ENCODE measurements around the gene BICDL2. TPM values are rescaled to one million over a fixed set of nuclear protein-coding genes. Genes with fewer than 3 reads are reported as not detected.
A peak's percentile ranks its signal among the peaks of the same experiment; 100 is the strongest.

Gene BICDL2
- polyA plus RNA-seq, 3 donors = not detected

- intact Hi-C loops (cut with micrococcal nuclease) = no loop called here
- peak overlapping the region in 5 of 7 donors; percentile 14 to 64 (median 42) for H3K27ac Mint-ChIP-seq
These were observed 14.8 kb upstream of the BICDL2 start for GRCh38 chr16:3051494-3051893.

GRCh38 chr16:3051009-3051408 lies 14.3 kb upstream of the BICDL2 start:
- peaks cover 78% of the 10 kb centered on the region for H3K4me1 Mint-ChIP-seq
- peaks cover 9 to 23% (median 16%) of the 10 kb centered on the region in 3 donors for H3K27me3 Mint-ChIP-seq (ENCODE audit: low read depth in 3 of 3)
- Histone ChIP-seq H3K27ac (ENCODE audit: low read depth in 1 of 2, low read length in 2 of 2) (no peak overlapping the region), H3K4me3 (replicated peaks in 1 of 3; ENCODE audit: low read depth in 2 of 3, low read length in 3 of 3) (no peak overlapping the region), H3K27me3 (ENCODE audit: control insufficient read depth in 2 of 2, insufficient read depth in 2 of 2, low read length in 2 of 2) (peaks cover 0 to 10% of the 10 kb centered on the region in 2 donors), H3K9ac (ENCODE audit: insufficient read depth, low read length, poor library complexity, severe bottlenecking) (no peak overlapping the region), H2AFZ (ENCODE audit: insufficient read depth, low read depth, low read length, poor library complexity, severe bottlenecking) (no peak overlapping the region), H3K36me3 (replicated peaks in 1 of 2; ENCODE audit: control insufficient read depth in 1 of 2, insufficient read depth in 2 of 2, low read length in 2 of 2) (no peaks in the 10 kb centered on the region), H3K9me3 (replicated peaks in 1 of 2; ENCODE audit: control insufficient read depth in 1 of 2, insufficient read depth in 1 of 2, low read length in 2 of 2) (no peaks in the 10 kb centered on the region), H3K79me2 (ENCODE audit: insufficient read depth, low read length) (no peaks in the 10 kb centered on the region), H3K4me2 (replicated peaks; ENCODE audit: extremely low read depth, low read length, poor library complexity, severe bottlenecking) (peak overlapping the region; percentile 11), H4K20me1 (ENCODE audit: insufficient read depth, low read length) (no peaks in the 10 kb centered on the region), H3K4me1 (ENCODE audit: control insufficient read depth in 1 of 2, insufficient read depth in 2 of 2, low read length in 2 of 2) (peaks cover 90 to 100% of the 10 kb centered on the region in 2 donors)
- intact Hi-C loops (cut with micrococcal nuclease) = no loop called here
- DNase-seq = no peak
- peaks cover 0 to 1% (median 0%) of the 10 kb centered on the region in 7 donors for H3K9me3 Mint-ChIP-seq
- no CpG with 5 or more reads among the region's 4 CpGs for WGBS (ENCODE audit: insufficient coverage)
- H3K27ac Mint-ChIP-seq = peak overlapping the region in 2 of 7 donors; percentile 14 to 53
- H3K36me3 Mint-ChIP-seq = peaks cover 20 to 32% of the 10 kb centered on the region in 2 donors
- peak overlapping the region in 1 of 2 donors; percentile 63 for H3K4me3 Mint-ChIP-seq
- TF ChIP-seq CTCF (IDR thresholded peaks at IDR 0.05) = no peak

More at GRCh38 chr16:3051494-3051893, 14.8 kb upstream of the BICDL2 start:
- H3K36me3 Mint-ChIP-seq = peaks cover 20 to 35% of the 10 kb centered on the region in 2 donors
- peaks cover 0 to 1% (median 0%) of the 10 kb centered on the region in 7 donors for H3K9me3 Mint-ChIP-seq
- Histone ChIP-seq H3K4me2 (replicated peaks; ENCODE audit: extremely low read depth, low read length, poor library complexity, severe bottlenecking) (peak overlapping the region; percentile 11), H3K4me3 (replicated peaks in 1 of 3; ENCODE audit: low read depth in 2 of 3, low read length in 3 of 3) (no peak overlapping the region), H3K27me3 (ENCODE audit: control insufficient read depth in 2 of 2, insufficient read depth in 2 of 2, low read length in 2 of 2) (peaks cover 0 to 10% of the 10 kb centered on the region in 2 donors), H3K9me3 (replicated peaks in 1 of 2; ENCODE audit: control insufficient read depth in 1 of 2, insufficient read depth in 1 of 2, low read length in 2 of 2) (no peaks in the 10 kb centered on the region), H3K4me1 (ENCODE audit: control insufficient read depth in 1 of 2, insufficient read depth in 2 of 2, low read length in 2 of 2) (peaks cover 95 to 100% of the 10 kb centered on the region in 2 donors), H3K9ac (ENCODE audit: insufficient read depth, low read length, poor library complexity, severe bottlenecking) (no peak overlapping the region), H2AFZ (ENCODE audit: insufficient read depth, low read depth, low read length, poor library complexity, severe bottlenecking) (no peak overlapping the region), H4K20me1 (ENCODE audit: insufficient read depth, low read length) (no peaks in the 10 kb centered on the region), H3K27ac (ENCODE audit: low read depth in 1 of 2, low read length in 2 of 2) (no peak overlapping the region), H3K36me3 (replicated peaks in 1 of 2; ENCODE audit: control insufficient read depth in 1 of 2, insufficient read depth in 2 of 2, low read length in 2 of 2) (no peaks in the 10 kb centered on the region), H3K79me2 (ENCODE audit: insufficient read depth, low read length) (no peaks in the 10 kb centered on the region)
- peaks cover 9 to 23% (median 16%) of the 10 kb centered on the region in 3 donors for H3K27me3 Mint-ChIP-seq (ENCODE audit: low read depth in 3 of 3)
- no peak for TF ChIP-seq CTCF (IDR thresholded peaks at IDR 0.05)
- peaks cover 81% of the 10 kb centered on the region for H3K4me1 Mint-ChIP-seq
- peak; percentile 46 to 73 (median 67) for DNase-seq
- peak overlapping the region; percentile 37 to 67 for H3K4me3 Mint-ChIP-seq
- WGBS (ENCODE audit: insufficient coverage) = 60% methylated on average over 5 of the region's 9 CpGs

Measured in CD14-positive monocyte (primary cell).